Measurements from ENCODE around the gene CD207. TPM values are rescaled to one million over a fixed set of nuclear protein-coding genes. Genes with fewer than 3 reads are reported as not detected.
"Not testable (repeated sequence)": the region's sequence is repeated elsewhere in the genome, so short reads cannot be mapped to it uniquely, and the experiment has no call there.

The CD207 gene
- total RNA-seq, 2 donors from 2014 or later = 0.27 TPM; not detected in 1

DNA sequence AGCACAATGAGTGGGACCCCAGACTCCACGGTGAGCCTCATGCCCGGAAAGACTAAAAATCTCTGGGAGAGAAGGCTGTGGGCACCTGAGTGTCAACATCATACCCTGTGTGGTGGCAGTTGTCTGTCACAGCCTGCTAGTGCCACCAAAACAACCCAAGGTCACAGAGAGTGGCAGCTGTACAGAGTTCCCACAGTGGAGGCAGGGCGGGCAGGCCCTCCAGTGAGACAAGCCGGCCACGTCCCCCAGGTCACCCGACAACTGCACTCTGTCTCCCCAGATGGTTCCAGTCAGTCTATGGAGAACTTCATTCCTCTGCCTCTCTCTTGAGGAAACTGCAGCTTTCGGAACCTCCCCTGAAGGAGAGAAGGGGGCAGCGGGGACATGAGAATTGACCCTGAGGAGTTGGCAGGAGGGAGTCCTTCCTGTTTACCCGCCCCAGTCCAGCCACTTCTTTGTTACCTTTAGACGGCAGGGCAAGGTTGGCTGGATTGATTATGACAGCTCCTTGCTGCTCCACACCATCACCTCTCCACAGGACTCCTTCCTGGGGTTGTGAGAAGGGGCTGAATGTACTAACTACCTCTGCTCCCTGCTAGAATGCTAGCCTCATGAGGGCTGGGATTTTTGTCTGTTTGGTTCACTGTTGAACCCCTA, 33.9 kb downstream of the CD207 start:
- no peaks in the 10 kb centered on the region for H3K9me3 ChIP-seq
- no peak for ATAC-seq (ENCODE audit: insufficient number of reproducible peaks, low FRiP score, low read depth)
- H3K27ac ChIP-seq = no peak overlapping the region
- no peaks in the 10 kb centered on the region for H3K4me1 ChIP-seq (ENCODE audit: control insufficient read depth in 1 of 2, low read depth in 2 of 2)
- no peak for DNase-seq (ENCODE audit: low spot score)
- H3K27me3 ChIP-seq (replicated peaks; ENCODE audit: insufficient read depth) = no peaks in the 10 kb centered on the region
- H3K4me3 ChIP-seq = no peak overlapping the region
- TF ChIP-seq, protein P1, sequence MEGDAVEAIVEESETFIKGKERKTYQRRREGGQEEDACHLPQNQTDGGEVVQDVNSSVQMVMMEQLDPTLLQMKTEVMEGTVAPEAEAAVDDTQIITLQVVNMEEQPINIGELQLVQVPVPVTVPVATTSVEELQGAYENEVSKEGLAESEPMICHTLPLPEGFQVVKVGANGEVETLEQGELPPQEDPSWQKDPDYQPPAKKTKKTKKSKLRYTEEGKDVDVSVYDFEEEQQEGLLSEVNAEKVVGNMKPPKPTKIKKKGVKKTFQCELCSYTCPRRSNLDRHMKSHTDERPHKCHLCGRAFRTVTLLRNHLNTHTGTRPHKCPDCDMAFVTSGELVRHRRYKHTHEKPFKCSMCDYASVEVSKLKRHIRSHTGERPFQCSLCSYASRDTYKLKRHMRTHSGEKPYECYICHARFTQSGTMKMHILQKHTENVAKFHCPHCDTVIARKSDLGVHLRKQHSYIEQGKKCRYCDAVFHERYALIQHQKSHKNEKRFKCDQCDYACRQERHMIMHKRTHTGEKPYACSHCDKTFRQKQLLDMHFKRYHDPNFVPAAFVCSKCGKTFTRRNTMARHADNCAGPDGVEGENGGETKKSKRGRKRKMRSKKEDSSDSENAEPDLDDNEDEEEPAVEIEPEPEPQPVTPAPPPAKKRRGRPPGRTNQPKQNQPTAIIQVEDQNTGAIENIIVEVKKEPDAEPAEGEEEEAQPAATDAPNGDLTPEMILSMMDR (IDR thresholded peaks at IDR 0.05) = no peak
- no peaks in the 10 kb centered on the region for H3K36me3 ChIP-seq

DNA sequence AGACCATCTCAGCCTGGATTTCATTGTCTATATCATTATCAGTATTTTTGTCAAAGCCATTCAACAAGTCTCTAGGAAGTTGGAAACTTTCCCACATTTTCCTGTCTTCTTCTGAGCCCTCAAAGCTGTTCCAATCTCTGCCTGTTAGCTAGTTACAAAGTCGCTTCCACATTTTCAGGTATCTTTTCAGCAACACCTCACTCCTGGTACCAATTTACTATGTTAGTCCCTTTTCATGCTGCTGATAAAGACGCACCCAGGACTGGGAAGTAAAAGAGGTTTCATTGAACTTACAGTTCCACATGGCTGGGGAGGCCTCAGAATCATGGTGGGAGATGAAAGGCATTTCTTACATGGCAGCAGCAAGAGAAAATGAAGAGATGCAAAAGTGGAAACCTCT, 35.9 kb downstream of the CD207 start:
- no peaks in the 10 kb centered on the region for H3K9me3 ChIP-seq
- TF ChIP-seq, protein P1 (IDR thresholded peaks at IDR 0.05) = no peak
- ATAC-seq (ENCODE audit: insufficient number of reproducible peaks, low FRiP score, low read depth) = no peak

GRCh38 chr2:70797996-70798395, 37.6 kb downstream of the CD207 start:
- not testable (repeated sequence) for H3K4me1 ChIP-seq (ENCODE audit: control insufficient read depth in 1 of 2, low read depth in 2 of 2); H3K27ac ChIP-seq; H3K4me3 ChIP-seq; ATAC-seq (ENCODE audit: insufficient number of reproducible peaks, low FRiP score, low read depth); H3K27me3 ChIP-seq (replicated peaks; ENCODE audit: insufficient read depth); H3K9me3 ChIP-seq; H3K36me3 ChIP-seq; DNase-seq (ENCODE audit: low spot score)

More for the DNA sequence above, 35.9 kb downstream of the CD207 start:
- no peak overlapping the region for H3K4me3 ChIP-seq
- DNase-seq (ENCODE audit: low spot score) = no peak
- H3K27me3 ChIP-seq (replicated peaks; ENCODE audit: insufficient read depth) = no peaks in the 10 kb centered on the region
- H3K27ac ChIP-seq = no peak overlapping the region
- no peaks in the 10 kb centered on the region for H3K36me3 ChIP-seq
- no peaks in the 10 kb centered on the region for H3K4me1 ChIP-seq (ENCODE audit: control insufficient read depth in 1 of 2, low read depth in 2 of 2)

- no peaks in the 10 kb centered on the region for H3K36me3 ChIP-seq
- TF ChIP-seq, protein P1 (IDR thresholded peaks at IDR 0.05) = no peak
- ATAC-seq (ENCODE audit: insufficient number of reproducible peaks, low FRiP score, low read depth) = no peak
Measured at GRCh38 chr2:70797506-70797905, 38.1 kb downstream of the CD207 start.

DNA sequence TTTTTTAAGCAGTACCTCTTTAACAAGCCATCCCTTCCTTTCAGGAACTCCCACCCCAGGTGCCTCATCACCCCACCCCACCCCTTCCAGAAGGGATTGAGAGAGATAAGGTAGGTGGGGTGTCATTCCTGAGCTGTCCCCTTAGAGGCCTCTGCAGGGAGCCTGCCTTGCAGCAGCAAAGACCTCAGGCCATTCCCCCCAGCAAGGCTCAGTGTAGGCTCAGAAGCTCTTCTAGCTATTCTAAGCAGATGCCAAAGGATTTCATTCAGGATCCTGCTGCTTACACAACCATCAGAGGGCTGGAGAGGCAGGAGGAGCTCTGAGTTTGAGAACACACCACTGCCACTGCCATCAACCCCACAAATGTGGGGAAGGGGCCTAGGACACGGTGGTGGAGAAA, 39.4 kb downstream of the CD207 start:
- no peak for ATAC-seq (ENCODE audit: insufficient number of reproducible peaks, low FRiP score, low read depth)
- no peaks in the 10 kb centered on the region for H3K27me3 ChIP-seq (replicated peaks; ENCODE audit: insufficient read depth)
- TF ChIP-seq, protein P1 (IDR thresholded peaks at IDR 0.05) = no peak

More at GRCh38 chr2:70797506-70797905, 38.1 kb downstream of the CD207 start:
- Histone ChIP-seq H3K4me3 (no peak overlapping the region), H3K9me3 (no peaks in the 10 kb centered on the region), H3K27me3 (replicated peaks; ENCODE audit: insufficient read depth) (no peaks in the 10 kb centered on the region), H3K27ac (no peak overlapping the region), H3K4me1 (ENCODE audit: control insufficient read depth in 1 of 2, low read depth in 2 of 2) (no peaks in the 10 kb centered on the region)
- DNase-seq (ENCODE audit: low spot score) = no peak

More for the DNA sequence above, 39.4 kb downstream of the CD207 start:
- H3K36me3 ChIP-seq = no peaks in the 10 kb centered on the region
- H3K4me3 ChIP-seq = no peak overlapping the region
- no peaks in the 10 kb centered on the region for H3K4me1 ChIP-seq (ENCODE audit: control insufficient read depth in 1 of 2, low read depth in 2 of 2)
- no peaks in the 10 kb centered on the region for H3K9me3 ChIP-seq
- H3K27ac ChIP-seq = no peak overlapping the region
- DNase-seq (ENCODE audit: low spot score) = no peak

Data from thoracic aorta (tissue), 2 donors.